Testis (tissue), 2 donors: ENCODE measurements around the gene BEST1.

Experiments used
- POLR2A ChIP-seq: fragments of 450-650 bp; IDR thresholded peaks from one replicate; pipeline ENCODE4 v1.6.1; 2017; ENCODE audit warnings: antibody characterized with exemption, mild to moderate bottlenecking, moderate library complexity
- TF ChIP-seq, protein P1 (sequence below), 3 experiments: fragments of 450-650 bp in 2 of 3; fragments of 200-600 bp in 1 of 3; sonication (generic) in 1 of 3; IDR thresholded peaks; one replicate each; pipeline ENCODE4 v1.5.1; 2016 to 2019; ENCODE audit warnings: antibody characterized with exemption in 3 of 3, mild to moderate bottlenecking in 2 of 3, moderate library complexity in 1 of 3

DNA sequence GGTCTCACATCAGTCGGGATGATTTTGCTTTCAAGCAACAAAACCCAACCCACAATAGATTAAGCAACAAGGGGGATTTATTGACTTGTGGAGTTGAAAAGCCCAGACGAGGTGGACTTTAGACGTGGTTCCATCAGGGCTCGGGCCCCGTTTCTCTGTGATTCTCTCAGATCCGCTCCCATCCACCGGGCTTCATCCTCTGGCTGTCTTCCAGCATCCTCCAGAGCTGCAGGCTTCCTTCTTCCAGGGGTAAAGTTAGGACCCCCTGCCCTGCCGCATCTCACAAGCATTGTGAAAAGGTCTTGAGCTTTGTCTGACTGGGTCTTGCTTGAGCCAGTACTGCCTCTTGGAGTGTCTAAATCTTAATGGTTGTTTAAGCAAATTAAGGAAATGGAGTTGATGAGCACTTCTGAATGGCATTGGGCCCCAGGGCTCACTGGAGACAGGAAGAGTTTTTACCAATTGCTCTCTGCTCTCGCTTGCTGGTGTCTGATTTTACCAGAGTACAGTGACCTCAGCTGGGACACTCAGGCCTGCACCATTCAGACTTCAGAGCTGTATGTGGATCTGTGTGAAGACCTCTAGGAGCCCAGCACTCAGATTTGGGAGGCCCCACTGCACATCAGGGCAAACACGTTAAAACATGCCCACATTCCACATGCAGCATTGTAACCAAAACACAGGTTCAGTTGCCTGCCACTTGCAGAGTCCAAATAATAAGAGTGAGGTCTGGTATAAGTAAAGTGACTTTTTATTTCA lies 30.8 kb downstream of the BEST1 start:
- TF ChIP-seq, protein P1, sequence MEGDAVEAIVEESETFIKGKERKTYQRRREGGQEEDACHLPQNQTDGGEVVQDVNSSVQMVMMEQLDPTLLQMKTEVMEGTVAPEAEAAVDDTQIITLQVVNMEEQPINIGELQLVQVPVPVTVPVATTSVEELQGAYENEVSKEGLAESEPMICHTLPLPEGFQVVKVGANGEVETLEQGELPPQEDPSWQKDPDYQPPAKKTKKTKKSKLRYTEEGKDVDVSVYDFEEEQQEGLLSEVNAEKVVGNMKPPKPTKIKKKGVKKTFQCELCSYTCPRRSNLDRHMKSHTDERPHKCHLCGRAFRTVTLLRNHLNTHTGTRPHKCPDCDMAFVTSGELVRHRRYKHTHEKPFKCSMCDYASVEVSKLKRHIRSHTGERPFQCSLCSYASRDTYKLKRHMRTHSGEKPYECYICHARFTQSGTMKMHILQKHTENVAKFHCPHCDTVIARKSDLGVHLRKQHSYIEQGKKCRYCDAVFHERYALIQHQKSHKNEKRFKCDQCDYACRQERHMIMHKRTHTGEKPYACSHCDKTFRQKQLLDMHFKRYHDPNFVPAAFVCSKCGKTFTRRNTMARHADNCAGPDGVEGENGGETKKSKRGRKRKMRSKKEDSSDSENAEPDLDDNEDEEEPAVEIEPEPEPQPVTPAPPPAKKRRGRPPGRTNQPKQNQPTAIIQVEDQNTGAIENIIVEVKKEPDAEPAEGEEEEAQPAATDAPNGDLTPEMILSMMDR (IDR thresholded peaks at IDR 0.05): no peak
- no peak for TF ChIP-seq POLR2A
